ACC112 (cell line): ENCODE data around the gene OPN4.
"Not testable (repeated sequence)": the region's sequence is repeated elsewhere in the genome, so short reads cannot be mapped to it uniquely, and the experiment has no call there.

Source experiments
- H2AFZ ChIP-seq: fragments of 200-600 bp; sonication (generic); one replicate; pipeline ENCODE4 v1.6.0; 2017; ENCODE audit warnings: antibody characterized with exemption, low read length; ENCODE audit not compliant: unreplicated experiment
- H3K27ac ChIP-seq: fragments of 200-600 bp; sonication (generic); 2 replicates; pipeline ENCODE4 v1.5.1; 2014; ENCODE audit warnings: low read depth, mild to moderate bottlenecking, antibody characterized with exemption, low read length, moderate library complexity
- H3K27me3 ChIP-seq: fragments of 200-600 bp; sonication (generic); 2 replicates; pipeline ENCODE4 v1.6.1; 2014; ENCODE audit warnings: mild to moderate bottlenecking, antibody characterized with exemption, low read length, moderate library complexity, mixed read lengths; ENCODE audit not compliant: insufficient read depth
- H3K36me3 ChIP-seq: fragments of 200-600 bp; sonication (generic); 2 replicates; pipeline ENCODE4 v1.6.1; 2016; ENCODE audit warnings: mild to moderate bottlenecking, antibody characterized with exemption, low read length, moderate library complexity, mixed read lengths; ENCODE audit not compliant: insufficient read depth
- H3K4me1 ChIP-seq: fragments of 200-600 bp; sonication (generic); one replicate; pipeline ENCODE4 v1.6.1; 2016; ENCODE audit warnings: low read length, mixed read lengths; ENCODE audit not compliant: insufficient read depth, unreplicated experiment, control insufficient read depth
- H3K4me3 ChIP-seq: fragments of 200-600 bp; sonication (generic); 2 replicates; pipeline ENCODE4 v1.5.1; 2014; ENCODE audit warnings: mild to moderate bottlenecking, low read depth, low read length
- H3K79me2 ChIP-seq: fragments of 200-600 bp; sonication (generic); one replicate; pipeline ENCODE4 v1.6.0; 2016; ENCODE audit warnings: low read length; ENCODE audit not compliant: control insufficient read depth, unreplicated experiment, insufficient read depth

OPN4 gene

DNA sequence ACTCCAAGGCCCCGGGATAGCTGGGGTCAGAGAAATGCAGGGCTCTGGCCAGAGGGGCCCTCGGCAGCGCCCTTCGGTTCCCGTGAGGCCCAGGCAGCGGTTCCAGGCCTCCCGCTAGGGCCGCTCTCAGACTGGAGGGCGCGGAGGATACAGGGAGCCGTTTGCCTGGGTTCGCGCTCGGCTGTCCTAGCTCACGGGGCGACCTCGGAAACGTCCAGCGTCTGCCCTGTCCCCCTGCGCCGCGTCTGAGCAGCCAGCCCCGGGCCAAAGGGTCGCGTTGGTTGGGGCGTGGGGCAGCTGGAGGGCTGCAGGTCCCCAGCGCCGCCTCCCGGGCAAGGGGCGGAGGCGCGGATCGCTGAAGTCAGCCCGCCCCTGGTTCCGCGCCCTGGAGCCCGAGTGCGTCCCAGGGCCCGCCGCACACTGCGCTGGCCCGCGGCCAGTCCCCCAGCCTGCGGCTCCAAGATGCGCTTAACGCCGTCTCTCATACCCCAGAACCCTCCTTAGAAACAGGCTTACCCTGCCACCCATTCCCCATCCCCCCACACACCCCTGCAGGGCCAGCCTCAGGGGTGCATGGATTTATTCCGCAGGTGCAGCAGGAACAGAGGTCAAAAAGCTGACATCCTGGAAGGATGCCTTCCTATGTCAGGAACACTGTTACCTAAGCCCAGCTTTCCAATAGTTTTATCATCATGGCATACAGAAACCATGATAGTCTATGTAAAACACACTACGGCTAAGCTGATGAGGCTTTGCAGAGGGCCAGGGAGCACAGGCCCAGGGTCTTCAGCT, 22.1 kb upstream of the OPN4 start:
- no peaks in the 10 kb centered on the region for H3K79me2 ChIP-seq
- no peak overlapping the region for H3K27ac ChIP-seq
- H3K36me3 ChIP-seq = no peaks in the 10 kb centered on the region
- peaks cover 19% of the 10 kb centered on the region for H3K4me1 ChIP-seq
- H3K4me3 ChIP-seq = peak overlapping the region; percentile 52
- H3K27me3 ChIP-seq = no peaks in the 10 kb centered on the region
- peak overlapping the region; percentile 48 for H2AFZ ChIP-seq

- Histone ChIP-seq H3K4me1 (peaks cover 19% of the 10 kb centered on the region), H3K27me3 (no peaks in the 10 kb centered on the region)
These were observed 21.4 kb upstream of the OPN4 start for GRCh38 chr10:86632951-86633350.

GRCh38 chr10:86635402-86635801, 18.9 kb upstream of the OPN4 start:
- no peak overlapping the region for H3K4me3 ChIP-seq
- no peaks in the 10 kb centered on the region for H3K79me2 ChIP-seq
- no peaks in the 10 kb centered on the region for H3K27me3 ChIP-seq
- H3K36me3 ChIP-seq = no peaks in the 10 kb centered on the region
- H3K4me1 ChIP-seq = peaks cover 19% of the 10 kb centered on the region
- H3K27ac ChIP-seq = no peak overlapping the region
- no peak overlapping the region for H2AFZ ChIP-seq

More at GRCh38 chr10:86632951-86633350, 21.4 kb upstream of the OPN4 start:
- Histone ChIP-seq H3K79me2 (no peaks in the 10 kb centered on the region), H2AFZ (no peak overlapping the region), H3K27ac (no peak overlapping the region), H3K36me3 (no peaks in the 10 kb centered on the region), H3K4me3 (no peak overlapping the region)

- H3K4me3 ChIP-seq = no peak overlapping the region
- no peak overlapping the region for H3K27ac ChIP-seq
- no peaks in the 10 kb centered on the region for H3K27me3 ChIP-seq
- no peaks in the 10 kb centered on the region for H3K79me2 ChIP-seq
- H3K36me3 ChIP-seq = no peaks in the 10 kb centered on the region
- no peak overlapping the region for H2AFZ ChIP-seq
- peaks cover 19% of the 10 kb centered on the region for H3K4me1 ChIP-seq
These were observed 18.0 kb upstream of the OPN4 start for GRCh38 chr10:86636311-86636710.

DNA sequence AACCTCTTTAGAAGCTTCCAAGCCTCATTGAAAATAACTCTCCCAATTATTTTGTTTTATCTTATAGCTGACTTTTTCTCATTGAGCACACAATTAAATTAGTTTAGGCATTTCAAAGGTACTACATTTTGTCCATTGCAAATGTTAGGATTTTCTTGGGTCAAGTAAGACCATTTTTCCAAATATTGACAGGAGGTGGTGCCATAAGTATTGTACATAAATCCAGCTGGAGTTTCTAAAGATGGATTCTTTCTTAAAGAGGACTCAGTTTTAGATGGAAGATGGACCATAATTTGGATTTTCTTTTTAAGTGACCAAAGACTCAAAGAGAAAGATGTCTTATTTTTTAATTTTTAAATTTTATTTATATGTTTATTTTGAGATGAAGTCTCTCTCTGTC, 12.3 kb upstream of the OPN4 start:
- Histone ChIP-seq H2AFZ (no peak overlapping the region), H3K79me2 (no peaks in the 10 kb centered on the region), H3K27ac (no peak overlapping the region), H3K4me1 (peaks cover 21% of the 10 kb centered on the region), H3K4me3 (no peak overlapping the region), H3K27me3 (no peaks in the 10 kb centered on the region), H3K36me3 (no peaks in the 10 kb centered on the region)

DNA sequence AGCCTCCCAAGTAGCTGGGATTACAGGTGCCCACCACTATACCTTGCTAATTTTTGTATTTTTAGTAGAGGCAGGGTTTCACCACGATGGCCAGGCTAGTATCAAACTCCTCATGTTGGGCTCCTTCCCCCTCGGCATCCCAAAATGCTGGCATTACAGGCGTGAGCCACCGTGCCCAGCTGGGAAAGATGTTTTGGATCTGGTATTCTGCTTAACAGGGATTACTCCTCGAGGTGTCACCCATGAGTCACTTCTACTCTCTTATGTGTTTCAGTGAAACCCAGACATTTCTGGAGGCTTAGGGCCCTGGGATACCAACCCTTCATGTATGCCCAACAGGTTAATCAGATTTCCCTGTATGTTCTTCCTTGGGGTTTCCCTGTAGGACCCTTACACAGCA, 11.8 kb upstream of the OPN4 start:
- H3K36me3 ChIP-seq = no peaks in the 10 kb centered on the region
- no peaks in the 10 kb centered on the region for H3K79me2 ChIP-seq
- H3K4me1 ChIP-seq = peaks cover 21% of the 10 kb centered on the region
- H2AFZ ChIP-seq = no peak overlapping the region
- no peak overlapping the region for H3K4me3 ChIP-seq
- no peak overlapping the region for H3K27ac ChIP-seq
- no peaks in the 10 kb centered on the region for H3K27me3 ChIP-seq

DNA sequence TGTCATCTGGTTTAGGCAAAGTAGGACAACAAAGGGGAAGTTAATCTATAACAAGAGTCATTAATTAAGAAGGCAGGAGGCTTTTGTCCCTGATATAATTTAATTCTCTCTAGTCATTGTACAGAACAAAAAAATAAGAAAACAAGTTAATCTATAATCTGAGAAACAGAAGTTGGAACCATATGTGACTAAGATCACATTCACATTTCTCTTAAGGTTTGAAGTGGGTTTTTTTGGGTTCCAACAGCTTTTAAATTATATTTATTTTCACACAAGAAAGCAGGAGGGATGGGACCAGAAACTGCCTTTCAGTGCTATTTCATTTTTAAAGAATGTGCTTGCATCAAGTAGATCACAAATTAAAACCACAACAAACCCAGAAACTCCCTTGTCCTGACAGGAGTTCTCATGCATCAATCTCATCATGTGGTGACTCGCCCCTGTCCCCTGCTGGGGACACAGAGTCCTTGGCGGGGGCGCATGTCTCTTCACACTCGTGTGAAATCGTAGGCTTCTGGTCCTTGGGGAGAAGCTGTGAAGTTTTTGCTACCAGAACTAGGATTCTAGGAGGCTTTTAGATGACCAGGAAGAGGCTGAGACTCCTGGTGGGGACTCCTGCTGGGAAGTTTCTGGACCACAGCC, 10.1 kb upstream of the OPN4 start:
- no peak overlapping the region for H2AFZ ChIP-seq

DNA sequence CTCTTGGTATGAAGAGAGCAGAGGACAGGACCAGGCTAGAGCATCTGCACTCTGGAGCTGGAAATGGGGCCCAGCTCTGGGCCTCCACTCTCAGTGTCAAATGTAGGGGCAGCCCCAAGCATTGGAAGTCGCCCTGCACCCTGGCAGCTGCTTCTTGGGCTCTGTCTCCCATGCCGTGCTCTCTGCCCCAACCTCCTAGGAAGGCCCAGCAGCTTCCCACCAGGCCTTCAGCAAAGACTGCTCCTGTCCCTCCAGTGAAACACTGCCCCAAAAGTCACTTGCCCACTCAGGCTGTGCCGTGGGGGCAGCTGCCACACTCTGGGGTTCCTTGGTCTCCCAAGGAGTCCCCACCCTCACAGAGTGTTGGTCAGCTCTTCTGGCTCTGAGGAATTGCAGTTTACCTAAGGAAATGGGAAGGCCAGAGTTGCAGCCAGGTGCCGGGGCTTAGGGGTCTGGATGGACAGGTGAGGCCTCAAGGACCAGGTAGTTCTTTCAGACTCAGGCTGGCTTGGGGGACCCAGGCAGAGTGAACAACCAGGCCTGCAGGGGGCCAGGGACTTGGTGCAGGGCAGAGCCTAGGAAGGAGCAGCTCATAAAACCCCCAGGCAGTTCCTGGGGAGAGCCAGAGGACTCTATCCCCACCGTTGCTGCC, 9.4 kb upstream of the OPN4 start:
- Histone ChIP-seq H3K79me2 (no peaks in the 10 kb centered on the region), H3K4me3 (no peak overlapping the region), H3K36me3 (no peaks in the 10 kb centered on the region), H3K27ac (no peak overlapping the region), H3K4me1 (peaks cover 40% of the 10 kb centered on the region), H3K27me3 (no peaks in the 10 kb centered on the region), H2AFZ (no peak overlapping the region)

More for the DNA sequence above, 10.1 kb upstream of the OPN4 start:
- H3K4me3 ChIP-seq = no peak overlapping the region
- no peak overlapping the region for H3K27ac ChIP-seq
- H3K4me1 ChIP-seq = peaks cover 35% of the 10 kb centered on the region
- no peaks in the 10 kb centered on the region for H3K36me3 ChIP-seq
- no peaks in the 10 kb centered on the region for H3K27me3 ChIP-seq
- H3K79me2 ChIP-seq = no peaks in the 10 kb centered on the region

DNA sequence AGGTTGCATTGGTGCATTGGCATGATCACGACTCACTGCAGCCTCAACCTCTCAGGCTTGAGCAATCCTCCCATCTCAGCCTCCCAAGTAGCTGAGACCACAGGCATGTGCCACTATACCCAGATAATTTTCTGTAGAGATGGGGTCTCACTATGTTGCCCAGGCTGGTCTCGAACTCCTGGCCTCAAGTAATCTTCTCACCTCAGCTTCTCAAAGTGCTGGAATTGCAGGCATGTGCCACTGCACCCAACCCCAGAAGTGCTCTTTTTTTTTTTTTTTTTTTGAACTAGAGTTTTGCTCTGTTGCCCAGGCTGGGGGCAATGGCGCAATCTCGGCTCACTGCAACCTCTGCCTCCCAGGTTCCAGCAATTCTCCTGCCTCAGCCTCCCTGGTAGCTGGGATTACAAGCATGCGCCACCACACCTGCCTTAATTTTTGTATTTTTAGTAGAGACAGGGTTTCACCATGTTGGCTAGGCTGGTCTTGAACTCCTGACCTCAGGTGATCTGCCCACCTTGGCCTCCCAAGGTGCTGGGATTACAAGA, 8.7 kb upstream of the OPN4 start:
- not testable (repeated sequence) for H2AFZ ChIP-seq, H3K27me3 ChIP-seq, H3K27ac ChIP-seq, H3K79me2 ChIP-seq, H3K36me3 ChIP-seq, H3K4me3 ChIP-seq
- H3K4me1 ChIP-seq = peaks cover 40% of the 10 kb centered on the region

- H3K27ac ChIP-seq = no peak overlapping the region
- H3K27me3 ChIP-seq = no peaks in the 10 kb centered on the region
- H2AFZ ChIP-seq = no peak overlapping the region
- no peaks in the 10 kb centered on the region for H3K36me3 ChIP-seq
- no peak overlapping the region for H3K4me3 ChIP-seq
- peaks cover 40% of the 10 kb centered on the region for H3K4me1 ChIP-seq
- no peaks in the 10 kb centered on the region for H3K79me2 ChIP-seq
These were observed 7.8 kb upstream of the OPN4 start for GRCh38 chr10:86646532-86646931.
